Caco-2 (cell line): ENCODE measurements around the gene SIRT6. TPM values are rescaled to one million over a fixed set of nuclear protein-coding genes. Genes with fewer than 3 reads are reported as not detected.
A peak's percentile ranks its signal among the peaks of the same experiment; 100 is the strongest.

Experiments
- BruUV-seq: library from RNA; stranded (reverse); fragments of 400-500 nt; replicated peaks from 2 replicates; lab custom pipeline; 2021; lab: Mats Ljungman, UMichigan
- CTCF ChIA-PET: fragments of 300-600 bp; sonication (Branson Sonifier 250); formaldehyde crosslinking; loops from one replicate; lab custom pipeline; 2022; ENCODE audit warnings: antibody characterized with exemption; lab: Charles Lee
- POLR2A ChIA-PET: fragments of 300-600 bp; sonication (Branson Sonifier 250); formaldehyde crosslinking; loops from one replicate; lab custom pipeline; 2022; ENCODE audit warnings: antibody characterized with exemption; lab: Charles Lee
- DNase-seq, 2 experiments: peaks; one replicate each; pipeline versions ENCODE4 v3.0.0 to v3.0.0-alpha.2; 2020 to 2022
- H3K27me3 ChIP-seq: replicated peaks from 2 replicates; pipeline ENCODE4 v1.6.0; 2011; ENCODE audit warnings: low read length; ENCODE audit not compliant: control insufficient read depth, insufficient read depth
- H3K36me3 ChIP-seq: 2 replicates; pipeline ENCODE4 v1.5.1; 2011; ENCODE audit warnings: low read length; ENCODE audit not compliant: control insufficient read depth, insufficient read depth
- H3K4me1 ChIP-seq: fragments of 250-450 bp; sonication (Bioruptor Pico); 2 replicates; pipeline ENCODE4 v1.5.1; 2020; ENCODE audit warnings: mild to moderate bottlenecking
- H3K4me3 ChIP-seq: 2 replicates; pipeline ENCODE4 v1.5.1; 2011; ENCODE audit warnings: low read depth, mild to moderate bottlenecking, control low read depth, low read length
- H3K9me3 ChIP-seq: fragments of 250-450 bp; sonication (Bioruptor Pico); 2 replicates; pipeline ENCODE4 v1.5.1; 2020; ENCODE audit warnings: mild to moderate bottlenecking, moderate library complexity
- H3K27ac Mint-ChIP-seq: one replicate; pipeline ENCODE4 v1.8.0; 2022; ENCODE audit warnings: mixed read lengths; ENCODE audit not compliant: unreplicated experiment
- H3K27me3 Mint-ChIP-seq: one replicate; pipeline ENCODE4 v1.8.0; 2022; ENCODE audit warnings: mixed read lengths; ENCODE audit not compliant: insufficient read depth, unreplicated experiment
- H3K36me3 Mint-ChIP-seq: one replicate; pipeline ENCODE4 v1.8.0; 2022; ENCODE audit warnings: mild to moderate bottlenecking, mixed read lengths; ENCODE audit not compliant: insufficient read depth, unreplicated experiment
- H3K4me1 Mint-ChIP-seq: one replicate; pipeline ENCODE4 v1.8.0; 2022; ENCODE audit warnings: low read depth, mixed read lengths; ENCODE audit not compliant: unreplicated experiment
- H3K4me3 Mint-ChIP-seq: one replicate; pipeline ENCODE4 v1.8.0; 2022; ENCODE audit warnings: mild to moderate bottlenecking, moderate library complexity, mixed read lengths; ENCODE audit not compliant: unreplicated experiment
- H3K9me3 Mint-ChIP-seq: one replicate; pipeline ENCODE4 v1.8.0; 2022; ENCODE audit warnings: mixed read lengths; ENCODE audit not compliant: unreplicated experiment
- intact Hi-C: fragments of 100-400 bp; cut with micrococcal nuclease; formaldehyde crosslinking; loops from one replicate; pipeline ENCODE4 v1.10.0; 2022; ENCODE audit not compliant: unreplicated experiment
- total RNA-seq: library from RNA; stranded (reverse); gene quantifications from 2 replicates; pipeline ENCODE4 v1.2.3, GENCODE V29; 2022
- TF ChIP-seq, protein P1 (sequence below), 2 experiments: fragments of 200-600 bp in 1 of 2; IDR thresholded peaks; 1 replicate in 1 of 2; 2 replicates in 1 of 2; pipeline versions ENCODE4 v1.5.1 to v1.8.0; 2011 to 2022; ENCODE audit warnings: antibody characterized with exemption in 1 of 2, control low read depth in 1 of 2, inconsistent platforms in 1 of 2, low read depth in 1 of 2, low read length in 1 of 2, mild to moderate bottlenecking in 1 of 2, moderate library complexity in 1 of 2; ENCODE audit not compliant: insufficient read depth in 1 of 2, severe bottlenecking in 1 of 2, unreplicated experiment in 1 of 2

SIRT6 gene
- total RNA-seq, 1 experiment from 2014 or later: 18.2 TPM

GRCh38 chr19:4206818-4207484, 24.6 kb upstream of the SIRT6 start:
- ChIA-PET CTCF (interaction anchor here (0.6 to 1.0 kb wide), 2 partner anchors 8 to 15 kb away, joined by 3 to 4 read pairs; no protein-coding TSS in a partner anchor), POLR2A (no interaction called here)
- H3K4me3 Mint-ChIP-seq: no peak overlapping the region
- H3K9me3 Mint-ChIP-seq: no peaks in the 10 kb centered on the region
- no peaks in the 10 kb centered on the region for H3K36me3 ChIP-seq
- TF ChIP-seq, protein P1, sequence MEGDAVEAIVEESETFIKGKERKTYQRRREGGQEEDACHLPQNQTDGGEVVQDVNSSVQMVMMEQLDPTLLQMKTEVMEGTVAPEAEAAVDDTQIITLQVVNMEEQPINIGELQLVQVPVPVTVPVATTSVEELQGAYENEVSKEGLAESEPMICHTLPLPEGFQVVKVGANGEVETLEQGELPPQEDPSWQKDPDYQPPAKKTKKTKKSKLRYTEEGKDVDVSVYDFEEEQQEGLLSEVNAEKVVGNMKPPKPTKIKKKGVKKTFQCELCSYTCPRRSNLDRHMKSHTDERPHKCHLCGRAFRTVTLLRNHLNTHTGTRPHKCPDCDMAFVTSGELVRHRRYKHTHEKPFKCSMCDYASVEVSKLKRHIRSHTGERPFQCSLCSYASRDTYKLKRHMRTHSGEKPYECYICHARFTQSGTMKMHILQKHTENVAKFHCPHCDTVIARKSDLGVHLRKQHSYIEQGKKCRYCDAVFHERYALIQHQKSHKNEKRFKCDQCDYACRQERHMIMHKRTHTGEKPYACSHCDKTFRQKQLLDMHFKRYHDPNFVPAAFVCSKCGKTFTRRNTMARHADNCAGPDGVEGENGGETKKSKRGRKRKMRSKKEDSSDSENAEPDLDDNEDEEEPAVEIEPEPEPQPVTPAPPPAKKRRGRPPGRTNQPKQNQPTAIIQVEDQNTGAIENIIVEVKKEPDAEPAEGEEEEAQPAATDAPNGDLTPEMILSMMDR (IDR thresholded peaks at IDR 0.05; ENCODE audit: insufficient read depth in 1 of 2, low read depth in 1 of 2, low read length in 1 of 2, severe bottlenecking in 1 of 2, unreplicated experiment in 1 of 2): peak in 1 of 2 experiments; percentile 30
- no TSS peak for BruUV-seq
- no peak overlapping the region for H3K27ac Mint-ChIP-seq
- H3K27me3 ChIP-seq: no peaks in the 10 kb centered on the region
- no peaks in the 10 kb centered on the region for H3K36me3 Mint-ChIP-seq
- no peaks in the 10 kb centered on the region for H3K27me3 Mint-ChIP-seq
- H3K4me3 ChIP-seq: no peak overlapping the region
- no peaks in the 10 kb centered on the region for H3K4me1 ChIP-seq
- DNase-seq: no peak
- H3K9me3 ChIP-seq: no peaks in the 10 kb centered on the region
- intact Hi-C loops: no loop called here
- no peaks in the 10 kb centered on the region for H3K4me1 Mint-ChIP-seq

- intact Hi-C loops: no loop called here
- peaks cover 2% of the 10 kb centered on the region; the same call in 1 of the 2 replicates for H3K27me3 ChIP-seq
- Mint-ChIP-seq H3K27ac (no peak overlapping the region), H3K4me3 (no peak overlapping the region), H3K9me3 (peaks cover 21% of the 10 kb centered on the region), H3K4me1 (peaks cover 11% of the 10 kb centered on the region), H3K27me3 (peaks cover 29% of the 10 kb centered on the region), H3K36me3 (peaks cover 12% of the 10 kb centered on the region)
- DNase-seq: no peak
- no peaks in the 10 kb centered on the region for H3K9me3 ChIP-seq
- H3K4me1 ChIP-seq: no peaks in the 10 kb centered on the region
- POLR2A ChIA-PET: no interaction called here
- TF ChIP-seq, protein P1 (IDR thresholded peaks at IDR 0.05; ENCODE audit: insufficient read depth in 1 of 2, low read depth in 1 of 2, low read length in 1 of 2, severe bottlenecking in 1 of 2, unreplicated experiment in 1 of 2): no peak
- H3K36me3 ChIP-seq: no peaks in the 10 kb centered on the region
- BruUV-seq: no TSS peak
- no peak overlapping the region for H3K4me3 ChIP-seq
- CTCF ChIA-PET: no interaction called here
Observed at GRCh38 chr19:4201798-4202197, 19.4 kb upstream of the SIRT6 start.

DNA sequence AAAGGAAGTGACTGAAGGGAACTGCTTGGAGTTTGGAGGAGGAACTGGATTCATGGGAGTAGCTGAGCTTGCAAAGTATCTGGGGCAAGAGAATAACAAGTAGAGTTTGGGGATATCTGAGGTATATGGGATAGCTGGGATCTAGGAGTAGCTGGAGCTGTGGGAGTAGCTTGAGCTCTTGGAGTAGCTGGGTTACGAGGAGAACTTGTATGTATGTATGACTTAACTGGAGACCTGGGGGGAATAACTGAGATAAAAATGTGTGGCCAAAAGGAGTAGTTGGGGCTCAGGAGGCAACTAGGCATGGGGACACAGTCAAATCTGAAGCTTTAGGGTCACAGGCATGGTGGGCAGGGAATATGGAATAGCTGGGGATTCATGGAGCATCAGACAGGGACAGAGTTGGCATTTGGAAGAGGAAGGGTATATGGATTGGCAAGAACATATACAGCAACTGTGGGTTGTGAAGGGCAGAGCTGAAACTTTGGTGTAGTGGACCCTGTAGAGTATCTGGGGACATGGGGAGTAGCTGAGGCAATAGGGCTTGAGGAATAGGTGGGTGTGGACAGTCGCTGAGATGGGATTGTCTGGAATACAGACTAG, 18.7 kb upstream of the SIRT6 start:
- DNase-seq: no peak
- no peaks in the 10 kb centered on the region for H3K9me3 ChIP-seq
- intact Hi-C loops: no loop called here
- CTCF ChIA-PET: no interaction called here
- H3K4me3 ChIP-seq: no peak overlapping the region
- no peaks in the 10 kb centered on the region for H3K4me1 ChIP-seq
- peaks cover 2% of the 10 kb centered on the region; the same call in 1 of the 2 replicates for H3K27me3 ChIP-seq
- TF ChIP-seq, protein P1 (IDR thresholded peaks at IDR 0.05; ENCODE audit: insufficient read depth in 1 of 2, low read depth in 1 of 2, low read length in 1 of 2, severe bottlenecking in 1 of 2, unreplicated experiment in 1 of 2): no peak
- peaks cover 11% of the 10 kb centered on the region for H3K4me1 Mint-ChIP-seq
- POLR2A ChIA-PET: no interaction called here
- H3K36me3 Mint-ChIP-seq: peaks cover 12% of the 10 kb centered on the region
- no peak overlapping the region for H3K27ac Mint-ChIP-seq
- no peak overlapping the region for H3K4me3 Mint-ChIP-seq
- peaks cover 29% of the 10 kb centered on the region for H3K27me3 Mint-ChIP-seq
- peaks cover 22% of the 10 kb centered on the region for H3K9me3 Mint-ChIP-seq
- no peaks in the 10 kb centered on the region for H3K36me3 ChIP-seq
- BruUV-seq: no TSS peak
